Activated CD8-positive, alpha-beta memory T cell treated with anti-CD3 and anti-CD28 coated beads, Interleukin-2, amount 50 U/mL, for 48 hours (primary cell): Measurements from ENCODE around the gene API5.
"Not testable (repeated sequence)": the region's sequence is repeated elsewhere in the genome, so short reads cannot be mapped to it uniquely, and the experiment has no call there.

Experiments
- DNase-seq: peaks from one replicate; pipeline ENCODE4 v3.0.0-alpha.2; 2020

API5 gene

DNA sequence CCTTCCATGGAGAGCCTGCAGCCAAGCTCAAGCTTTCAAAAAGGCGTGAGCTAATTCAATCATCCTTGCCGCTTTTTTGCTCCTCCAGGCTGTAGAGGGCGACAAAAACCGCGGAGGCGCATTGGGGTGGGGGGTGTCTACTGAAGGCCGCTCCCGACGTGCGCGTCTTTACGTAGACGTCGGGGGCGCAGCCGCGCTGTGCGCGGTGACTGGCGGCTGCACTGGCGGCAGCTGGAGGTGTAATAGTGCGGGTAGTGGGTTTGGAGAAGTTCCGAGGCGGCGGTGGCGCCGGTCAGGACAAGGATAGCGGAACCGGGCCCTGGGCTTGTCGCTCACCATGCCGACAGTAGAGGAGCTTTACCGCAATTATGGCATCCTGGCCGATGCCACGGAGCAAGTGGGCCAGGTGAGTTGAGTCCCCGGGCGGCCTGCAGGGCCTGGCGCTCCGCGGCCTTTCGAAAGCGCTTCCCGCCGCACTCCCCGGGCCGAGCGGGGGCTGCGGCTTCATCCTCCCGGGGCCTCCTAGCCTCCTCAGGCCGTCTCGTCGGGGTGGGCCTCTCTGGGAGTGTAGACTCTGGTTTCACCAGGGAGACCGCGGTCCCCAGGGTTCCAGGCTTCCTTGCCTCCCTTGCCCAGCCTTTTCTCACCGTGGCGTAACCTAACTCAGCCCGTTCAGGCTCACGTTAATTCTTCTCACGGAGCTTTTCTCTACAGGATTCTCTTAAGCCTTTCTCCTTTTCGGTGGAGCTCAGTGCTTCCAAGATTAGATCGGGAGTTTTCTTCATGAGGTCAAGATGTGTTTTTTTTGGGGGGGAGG is at the start of gene API5:
API5 (plus strand) TSS at position 206 of the 817 bp plus-strand sequence; CDS start at position 338, 132 bp downstream.
- DNase-seq, result peak; percentile 93

- no peak for DNase-seq
Measured at GRCh38 chr11:43267856-43268580, 43.8 kb upstream of the API5 start.

GRCh38 chr11:43268786-43269185 is 43.0 kb upstream of the API5 start:
- DNase-seq, result no peak

DNA sequence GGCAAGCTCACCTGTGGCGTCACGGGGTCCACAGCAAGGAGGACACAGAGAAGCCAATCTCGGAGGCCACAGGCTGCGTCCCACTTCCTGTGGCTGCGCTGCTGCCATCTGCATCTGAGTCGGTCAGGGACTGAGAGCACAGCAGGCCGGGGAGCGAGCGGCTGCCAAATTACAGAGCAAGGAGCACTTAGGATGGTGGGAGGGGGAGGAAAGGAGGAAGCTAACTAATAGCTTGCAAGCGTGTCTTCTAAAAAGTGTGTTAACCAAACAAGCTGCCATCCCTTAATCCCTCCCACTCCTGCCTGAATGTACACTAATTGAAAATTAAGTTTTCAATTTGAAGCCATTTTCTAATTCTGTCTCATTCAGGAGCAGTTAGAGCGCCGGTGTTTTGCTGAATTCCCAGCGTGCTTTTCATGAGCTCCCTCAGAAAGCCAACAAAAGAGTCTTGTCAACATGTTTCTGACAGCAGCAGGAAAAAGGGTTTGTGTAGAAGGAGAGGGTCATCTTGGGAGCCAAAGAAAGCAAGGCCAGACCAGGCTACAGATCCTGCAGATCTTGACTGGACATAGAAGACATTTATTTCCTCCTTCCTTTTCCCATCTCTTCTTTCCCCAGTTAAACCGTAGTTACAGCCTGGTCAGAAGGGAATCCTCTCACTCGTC is 42.4 kb upstream of the API5 start:
- DNase-seq, result no peak

GRCh38 chr11:43270468-43270867 is 41.3 kb upstream of the API5 start:
- DNase-seq, result no peak

- DNase-seq, result no peak
Measured at GRCh38 chr11:43278193-43278956, 33.4 kb upstream of the API5 start.

- DNase-seq, result peak; percentile 75
Measured at GRCh38 chr11:43282607-43283440, 29.0 kb upstream of the API5 start.

DNA sequence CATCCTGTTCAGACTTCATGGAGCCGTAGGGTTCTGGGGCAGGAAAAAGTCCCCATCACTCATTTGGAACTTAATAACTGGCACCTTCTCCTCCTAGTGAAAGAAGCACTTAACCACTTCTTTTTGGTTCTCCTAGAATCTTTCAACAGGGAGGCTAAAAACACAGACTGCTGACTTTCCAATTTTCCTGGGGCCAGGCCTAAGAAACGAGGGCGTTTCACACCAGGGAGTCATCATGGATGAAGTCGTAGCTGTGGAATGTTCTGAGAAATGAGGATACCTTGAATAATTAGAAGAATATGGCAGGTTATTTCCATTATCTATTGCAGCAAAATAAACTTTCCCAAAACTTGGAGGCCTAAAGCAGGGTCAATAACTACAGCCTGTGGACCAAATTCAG is 26.0 kb upstream of the API5 start:
- DNase-seq, result no peak

DNA sequence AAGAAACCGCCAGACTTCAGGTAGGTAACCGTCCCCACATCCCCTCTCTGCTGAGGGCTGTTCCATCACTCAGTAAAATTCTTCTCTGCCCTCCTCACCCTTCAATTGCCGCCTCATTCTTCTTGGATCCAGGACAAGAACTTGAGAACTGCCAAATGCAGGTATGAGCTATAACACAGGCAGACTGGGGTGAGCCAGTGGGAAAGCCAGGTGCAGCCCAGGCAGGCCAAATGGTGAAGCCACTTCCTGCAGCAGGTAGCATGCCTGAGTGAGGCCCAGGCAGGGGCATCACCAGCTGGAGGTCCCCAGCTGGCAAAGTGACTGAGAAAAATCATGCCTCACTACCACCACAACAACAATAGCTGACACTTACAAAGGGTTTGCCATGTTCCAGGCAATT is 22.4 kb upstream of the API5 start:
- no peak for DNase-seq

- DNase-seq, result no peak
Measured at GRCh38 chr11:43298397-43298796, 13.4 kb upstream of the API5 start.

GRCh38 chr11:43315966-43316365 is 4.2 kb downstream of the API5 start:
- no peak for DNase-seq

GRCh38 chr11:43316451-43316850 is 4.7 kb downstream of the API5 start:
- DNase-seq, result peak; percentile 66

DNA sequence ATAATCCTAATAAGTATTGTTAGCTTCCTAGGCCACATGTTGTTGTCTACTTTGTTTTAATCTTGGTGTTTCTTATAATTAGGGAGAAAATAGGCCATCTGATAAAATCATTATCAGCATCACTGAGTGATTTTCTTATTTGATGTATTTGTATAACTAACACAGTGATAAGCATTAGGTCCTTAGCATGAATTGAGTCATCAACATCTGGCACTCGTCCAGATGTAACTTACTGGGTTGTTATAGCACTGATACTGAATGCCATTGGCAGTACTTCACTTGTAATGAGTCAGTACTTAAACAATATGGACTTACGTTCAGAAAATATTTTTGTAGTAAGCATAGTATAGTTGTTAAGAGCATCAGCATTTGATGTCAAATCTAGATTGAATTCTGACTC is 16.2 kb downstream of the API5 start:
- DNase-seq, result no peak

DNA sequence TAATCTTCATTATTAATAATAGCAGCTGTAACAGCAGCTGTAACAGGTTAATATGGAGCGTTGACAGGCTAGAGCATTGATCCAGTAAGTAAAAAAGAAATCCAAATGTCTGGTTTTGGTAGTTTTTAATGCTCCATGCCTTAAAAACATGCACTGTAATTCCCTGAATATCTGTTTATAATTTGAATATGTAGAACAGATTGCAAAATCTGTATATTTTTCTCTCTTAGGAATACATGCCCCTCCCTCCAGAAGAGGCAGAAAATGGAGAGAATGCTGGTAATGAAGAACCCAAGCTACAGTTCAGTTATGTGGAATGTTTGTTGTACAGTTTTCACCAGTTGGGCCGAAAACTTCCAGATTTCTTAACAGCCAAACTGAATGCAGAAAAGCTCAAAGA is 16.7 kb downstream of the API5 start:
- DNase-seq, result no peak

DNA sequence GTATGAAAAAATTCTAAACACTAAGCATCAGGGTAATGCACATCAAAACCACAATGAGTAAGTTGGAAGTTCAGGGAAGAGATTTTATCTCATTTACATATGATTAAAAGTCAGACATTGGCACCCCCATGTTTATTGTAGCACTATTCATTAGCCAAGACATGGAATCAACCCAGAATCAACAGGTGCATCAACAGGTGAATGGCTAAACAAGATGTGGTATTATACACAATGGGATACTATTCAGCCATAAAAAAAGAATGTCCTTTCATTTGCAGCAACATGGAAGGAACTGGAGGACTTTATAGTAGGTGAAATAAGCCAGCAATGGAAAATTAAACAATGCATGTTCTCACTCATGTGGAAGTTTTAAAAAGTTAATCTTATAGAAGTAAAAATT is 29.4 kb downstream of the API5 start:
- DNase-seq, result no peak

- DNase-seq, result not testable (repeated sequence)
Measured at GRCh38 chr11:43351426-43351825, 39.6 kb downstream of the API5 start.

GRCh38 chr11:43354311-43354710 is 42.5 kb downstream of the API5 start:
- no peak for DNase-seq

DNA sequence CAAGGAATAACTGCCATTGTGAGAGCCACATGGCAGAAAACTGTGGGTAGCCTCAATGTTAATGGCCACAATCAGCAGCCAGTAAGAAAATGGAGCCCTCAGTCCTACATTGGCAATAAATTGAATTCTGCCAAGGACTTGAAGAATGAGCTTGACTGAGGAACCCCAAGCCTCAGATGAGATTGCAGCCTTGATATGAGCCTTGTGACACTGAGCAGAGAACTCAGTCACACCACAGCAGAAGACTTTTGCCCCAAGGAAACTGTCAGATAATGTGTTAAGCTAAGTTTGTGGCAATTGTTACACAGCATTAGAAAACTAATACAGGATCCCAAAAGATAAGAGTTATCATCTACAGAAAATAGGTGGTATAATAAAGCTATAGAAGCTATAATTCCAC is 44.5 kb downstream of the API5 start:
- no peak for DNase-seq

GRCh38 chr11:43358279-43358800 is 46.5 kb downstream of the API5 start:
- no peak for DNase-seq

DNA sequence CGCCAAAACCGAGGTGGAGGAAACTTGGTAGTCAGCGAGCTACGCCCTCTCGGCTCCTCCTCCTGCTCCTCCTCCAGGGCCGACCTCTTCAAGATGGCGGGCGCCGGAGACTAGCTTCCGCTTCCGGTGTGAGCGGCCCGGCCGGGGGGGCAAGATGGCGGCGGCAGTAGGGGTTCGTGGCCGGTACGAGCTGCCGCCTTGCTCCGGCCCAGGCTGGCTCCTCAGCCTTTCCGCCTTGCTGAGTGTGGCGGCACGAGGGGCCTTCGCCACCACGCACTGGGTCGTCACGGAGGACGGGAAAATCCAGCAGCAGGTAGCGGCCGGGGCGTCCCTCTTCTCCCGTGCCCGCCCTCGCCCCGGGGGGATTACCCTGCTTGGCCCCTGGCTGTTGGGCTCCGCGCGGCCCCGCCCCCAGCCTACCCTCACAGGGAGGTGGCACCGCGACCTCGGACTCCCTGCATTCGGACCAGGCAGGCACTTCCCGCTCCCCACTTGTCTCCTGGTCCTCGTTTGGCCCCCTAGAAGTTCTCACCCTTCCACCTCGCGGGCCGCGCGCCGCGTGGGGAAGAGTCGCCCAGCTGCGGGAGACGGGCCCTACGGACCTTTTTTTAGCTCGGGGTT is 47.1 kb downstream of the API5 start, which contains the start of gene TTC17:
TTC17 (plus strand) TSS at position 120 of the 621 bp plus-strand sequence; CDS start at position 155, 35 bp downstream.
- DNase-seq, result peak; percentile 95

GRCh38 chr11:43359422-43359818 is 47.6 kb downstream of the API5 start:
- DNase-seq, result no peak
